Measurements from ENCODE around the gene MED15. TPM values are rescaled to one million over a fixed set of nuclear protein-coding genes. Genes with fewer than 3 reads are reported as not detected.

MED15 gene
- total and polyA plus RNA-seq, 7 donors = 25.8 to 86.8 (median 37.5) TPM

GRCh38 chr22:20494978-20495860 is 12.2 kb upstream of the MED15 start, which contains the start of gene KLHL22:
Gene KLHL22 (minus strand): TSS chr22:20495795. CDS start chr22:20489211, 6,584 bp downstream.
- DNase-seq = peak; percentile 73
- WGBS, 2 donors = 1 to 2% methylated on average over 108 of the region's 108 CpGs
- intact Hi-C loops (cut with DNase I) = loop anchor here (5.0 to 10.0 kb wide), 2 partner anchors 58 to 210 kb away; partner anchors contain the start of gene SCARF2

DNA sequence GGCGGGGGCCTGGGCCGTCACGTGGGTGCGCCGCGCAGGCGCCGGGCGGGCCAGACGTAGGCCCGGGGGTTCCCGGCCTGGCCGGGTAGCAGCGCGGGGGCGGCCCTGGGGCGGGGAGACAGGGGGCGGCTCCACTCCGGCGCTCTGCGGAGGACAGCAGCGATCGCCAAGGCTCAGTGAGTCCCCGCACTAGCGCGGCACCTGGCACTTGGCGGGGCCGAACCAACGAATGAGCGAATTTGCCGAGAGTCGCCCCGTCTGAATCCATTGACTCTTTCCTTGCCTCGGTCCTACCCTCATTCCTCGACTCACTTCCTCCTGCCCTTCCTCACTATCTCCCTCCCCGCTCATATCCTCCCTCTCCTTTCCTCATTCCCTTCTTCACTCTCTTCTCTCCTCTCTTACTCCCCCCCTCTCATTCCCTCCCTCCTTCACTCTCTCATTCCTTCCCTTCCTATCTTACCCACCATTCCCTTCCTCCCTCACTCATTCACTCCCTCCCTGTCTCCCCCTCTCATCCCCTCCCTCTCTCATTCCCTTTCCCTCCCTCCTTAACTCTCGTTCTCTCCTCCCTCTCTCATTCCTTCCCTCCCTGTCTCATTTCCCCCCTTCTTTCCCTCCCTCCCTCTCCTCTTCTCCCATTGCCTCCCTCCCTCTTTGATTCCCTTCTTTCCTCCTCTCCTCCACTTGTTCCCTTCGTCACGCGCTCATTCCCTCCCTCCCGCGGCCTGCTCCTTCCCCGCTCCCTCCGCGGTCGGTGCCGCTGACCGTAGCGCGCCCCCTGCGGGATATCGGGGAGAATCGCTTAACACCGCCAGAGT is 11.3 kb upstream of the MED15 start:
- intact Hi-C loops (cut with DNase I) = loop anchor here (1.0 to 10.0 kb wide), 4 partner anchors 11 to 209 kb away; partner anchors contain the start of genes MED15 and SCARF2
- WGBS, 2 donors = 1% methylated on average over 54 of the region's 54 CpGs

More at GRCh38 chr22:20494978-20495860, 12.2 kb upstream of the MED15 start, which contains the start of gene KLHL22:
- Histone ChIP-seq H3K4me1 (peaks cover 0 to 38% (median 26%) of the 10 kb centered on the region in 4 donors), H3K9me3 (no peaks in the 10 kb centered on the region), H3K27me3 (no peaks in the 10 kb centered on the region), H3K4me3 (peak within 1 kb of the TSS; percentile 51 to 85 (median 72)), H3K36me3 (peaks cover 0 to 6% (median 0%) of the 10 kb centered on the region in 4 donors), H3K27ac (peak within 1 kb of the TSS; percentile 91 to 97 (median 94))
- TF ChIP-seq POLR2AphosphoS5 (IDR thresholded peaks at IDR 0.05) (peak in 1 of 4 donors; percentile 77), POLR2A (IDR thresholded peaks at IDR 0.05) (no peak), EP300 (IDR thresholded peaks at IDR 0.05) (no peak)
- TF ChIP-seq, protein P1, sequence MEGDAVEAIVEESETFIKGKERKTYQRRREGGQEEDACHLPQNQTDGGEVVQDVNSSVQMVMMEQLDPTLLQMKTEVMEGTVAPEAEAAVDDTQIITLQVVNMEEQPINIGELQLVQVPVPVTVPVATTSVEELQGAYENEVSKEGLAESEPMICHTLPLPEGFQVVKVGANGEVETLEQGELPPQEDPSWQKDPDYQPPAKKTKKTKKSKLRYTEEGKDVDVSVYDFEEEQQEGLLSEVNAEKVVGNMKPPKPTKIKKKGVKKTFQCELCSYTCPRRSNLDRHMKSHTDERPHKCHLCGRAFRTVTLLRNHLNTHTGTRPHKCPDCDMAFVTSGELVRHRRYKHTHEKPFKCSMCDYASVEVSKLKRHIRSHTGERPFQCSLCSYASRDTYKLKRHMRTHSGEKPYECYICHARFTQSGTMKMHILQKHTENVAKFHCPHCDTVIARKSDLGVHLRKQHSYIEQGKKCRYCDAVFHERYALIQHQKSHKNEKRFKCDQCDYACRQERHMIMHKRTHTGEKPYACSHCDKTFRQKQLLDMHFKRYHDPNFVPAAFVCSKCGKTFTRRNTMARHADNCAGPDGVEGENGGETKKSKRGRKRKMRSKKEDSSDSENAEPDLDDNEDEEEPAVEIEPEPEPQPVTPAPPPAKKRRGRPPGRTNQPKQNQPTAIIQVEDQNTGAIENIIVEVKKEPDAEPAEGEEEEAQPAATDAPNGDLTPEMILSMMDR (IDR thresholded peaks at IDR 0.05) = no peak

GRCh38 chr22:20497426-20497825 is 10.0 kb upstream of the MED15 start:
- DNase-seq = no peak
- Histone ChIP-seq H3K4me1 (peaks cover 0 to 30% (median 25%) of the 10 kb centered on the region in 4 donors), H3K27ac (no peak overlapping the region), H3K27me3 (no peaks in the 10 kb centered on the region), H3K4me3 (no peak overlapping the region), H3K9me3 (no peaks in the 10 kb centered on the region), H3K36me3 (peaks cover 0 to 22% (median 2%) of the 10 kb centered on the region in 4 donors)
- intact Hi-C loops (cut with DNase I) = loop anchor here (5.0 to 10.0 kb wide), 2 partner anchors 60 to 207 kb away; partner anchors contain the start of gene SCARF2
- TF ChIP-seq, protein P1 (IDR thresholded peaks at IDR 0.05) = no peak
- no peak for TF ChIP-seq POLR2A (IDR thresholded peaks at IDR 0.05)
- 94% methylated on average over 3 of the region's 3 CpGs for WGBS, 2 donors

More for the DNA sequence above, 11.3 kb upstream of the MED15 start:
- TF ChIP-seq EP300 (IDR thresholded peaks at IDR 0.05) (no peak), POLR2A (IDR thresholded peaks at IDR 0.05) (peak; percentile 70 to 80), POLR2AphosphoS5 (IDR thresholded peaks at IDR 0.05) (peak; percentile 60 to 84 (median 81))
- TF ChIP-seq, protein P1 (IDR thresholded peaks at IDR 0.05) = peak; percentile 83 to 97 (median 92)
- Histone ChIP-seq H3K4me3 (peak overlapping the region; percentile 42 to 85 (median 72)), H3K27ac (peak overlapping the region; percentile 91 to 97 (median 94)), H3K36me3 (peaks cover 0 to 14% (median 2%) of the 10 kb centered on the region in 4 donors), H3K27me3 (no peaks in the 10 kb centered on the region), H3K9me3 (no peaks in the 10 kb centered on the region), H3K4me1 (peaks cover 0 to 38% (median 26%) of the 10 kb centered on the region in 4 donors)
- peak; percentile 96 for DNase-seq

- intact Hi-C loops (cut with DNase I) = loop anchor here (5.0 to 10.0 kb wide), 2 partner anchors 62 to 206 kb away; partner anchors contain the start of gene SCARF2
- DNase-seq = no peak
- Histone ChIP-seq H3K9me3 (no peaks in the 10 kb centered on the region), H3K27ac (no peak overlapping the region), H3K36me3 (peaks cover 0 to 22% (median 2%) of the 10 kb centered on the region in 4 donors), H3K27me3 (no peaks in the 10 kb centered on the region), H3K4me1 (peaks cover 0 to 19% (median 14%) of the 10 kb centered on the region in 4 donors), H3K4me3 (no peak overlapping the region)
- TF ChIP-seq POLR2A (IDR thresholded peaks at IDR 0.05) (no peak), EP300 (IDR thresholded peaks at IDR 0.05) (no peak), POLR2AphosphoS5 (IDR thresholded peaks at IDR 0.05) (no peak)
- TF ChIP-seq, protein P1 (IDR thresholded peaks at IDR 0.05) = no peak
- 59 to 61% methylated on average over 3 of the region's 3 CpGs for WGBS, 2 donors
Observed at GRCh38 chr22:20498913-20499312, 8.5 kb upstream of the MED15 start.

Measured in sigmoid colon (tissue), 7 donors.